MM.1S (cell line): Measurements from ENCODE around the gene ADGRV1.

Experiments used
- EZH2 ChIP-seq: fragments of 300-600 bp; sonication (generic); optimal IDR thresholded peaks from 2 replicates; pipeline ENCODE3; 2017; ENCODE audit warnings: low read depth, mild to moderate bottlenecking, antibody characterized with exemption, low read length, mixed read lengths
- TF ChIP-seq, protein P1 (sequence below): fragments of 300-600 bp; sonication (generic); IDR thresholded peaks from 2 replicates; pipeline ENCODE4 v1.5.1; 2016; ENCODE audit warnings: antibody characterized with exemption, low read length, mixed read lengths

DNA sequence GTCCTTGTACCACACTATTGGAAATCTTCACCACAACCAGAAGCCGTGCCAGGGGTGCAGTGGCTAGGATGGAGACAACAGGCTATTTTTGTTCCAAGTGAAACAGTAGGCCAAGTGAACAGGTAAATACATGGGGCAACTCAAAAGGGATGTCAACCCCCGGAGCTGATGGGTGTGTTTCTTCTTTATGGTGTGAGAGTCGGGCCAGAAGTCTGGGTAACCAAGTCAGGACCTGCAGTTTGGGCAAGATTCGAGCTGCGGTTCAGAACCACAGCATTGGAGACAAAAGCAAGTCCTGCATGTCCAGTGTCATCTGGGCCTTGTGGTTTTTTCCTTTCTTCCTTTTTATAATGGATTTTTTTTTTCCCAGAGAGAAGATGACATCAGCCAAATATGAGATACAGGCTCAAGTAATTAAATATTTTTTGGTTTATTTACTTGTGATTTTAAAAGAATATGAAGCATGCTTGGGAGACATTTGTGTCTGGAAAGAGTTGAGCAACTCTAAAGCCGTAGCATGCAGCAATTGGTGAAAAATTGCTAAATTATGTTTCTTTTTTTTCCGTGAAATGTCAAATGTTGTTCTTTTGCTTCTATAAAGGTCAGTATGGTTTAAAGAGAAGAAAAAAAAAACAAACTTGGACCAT lies 562.9 kb downstream of the ADGRV1 start:
- TF ChIP-seq, protein P1, sequence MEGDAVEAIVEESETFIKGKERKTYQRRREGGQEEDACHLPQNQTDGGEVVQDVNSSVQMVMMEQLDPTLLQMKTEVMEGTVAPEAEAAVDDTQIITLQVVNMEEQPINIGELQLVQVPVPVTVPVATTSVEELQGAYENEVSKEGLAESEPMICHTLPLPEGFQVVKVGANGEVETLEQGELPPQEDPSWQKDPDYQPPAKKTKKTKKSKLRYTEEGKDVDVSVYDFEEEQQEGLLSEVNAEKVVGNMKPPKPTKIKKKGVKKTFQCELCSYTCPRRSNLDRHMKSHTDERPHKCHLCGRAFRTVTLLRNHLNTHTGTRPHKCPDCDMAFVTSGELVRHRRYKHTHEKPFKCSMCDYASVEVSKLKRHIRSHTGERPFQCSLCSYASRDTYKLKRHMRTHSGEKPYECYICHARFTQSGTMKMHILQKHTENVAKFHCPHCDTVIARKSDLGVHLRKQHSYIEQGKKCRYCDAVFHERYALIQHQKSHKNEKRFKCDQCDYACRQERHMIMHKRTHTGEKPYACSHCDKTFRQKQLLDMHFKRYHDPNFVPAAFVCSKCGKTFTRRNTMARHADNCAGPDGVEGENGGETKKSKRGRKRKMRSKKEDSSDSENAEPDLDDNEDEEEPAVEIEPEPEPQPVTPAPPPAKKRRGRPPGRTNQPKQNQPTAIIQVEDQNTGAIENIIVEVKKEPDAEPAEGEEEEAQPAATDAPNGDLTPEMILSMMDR = no peak
- no peak for TF ChIP-seq EZH2
